GM12878 (cell line): ENCODE results near the gene ATCAY.

Experiments
- CBX5 ChIP-seq: sonication (generic); IDR thresholded peaks from 2 replicates; pipeline ENCODE4 v1.6.1; 2016; ENCODE audit warnings: low read depth, moderate library complexity, mild to moderate bottlenecking, inconsistent platforms
- CEBPB ChIP-seq, 2 experiments: fragments of 150-350 bp in 1 of 2; IDR thresholded peaks; 2 replicates each; pipeline ENCODE4 v1.6.1; 2012 to 2014; ENCODE audit warnings: low read depth in 2 of 2, low read length in 2 of 2, borderline replicate concordance in 1 of 2, inconsistent platforms in 1 of 2
- CHD1 ChIP-seq: IDR thresholded peaks from 2 replicates; pipeline ENCODE4 v1.6.1; 2012; ENCODE audit warnings: low read depth, low read length, improper control_type of control experiment
- EP300 ChIP-seq, 2 experiments: fragments of 150-350 bp in 1 of 2; IDR thresholded peaks; 2 replicates each; pipeline ENCODE4 v1.6.1; 2011 to 2012; ENCODE audit warnings: low read depth in 2 of 2, low read length in 2 of 2, borderline replicate concordance in 1 of 2, improper control_type of control experiment in 1 of 2, inconsistent platforms in 1 of 2; ENCODE audit not compliant: control insufficient read depth in 1 of 2
- EZH2 ChIP-seq: IDR thresholded peaks from 2 replicates; pipeline ENCODE4 v1.6.1; 2012; ENCODE audit warnings: low read depth, mild to moderate bottlenecking, control low read depth, inconsistent platforms, low read length, borderline replicate concordance; ENCODE audit not compliant: control insufficient read depth
- HDGF ChIP-seq: fragments of 450-650 bp; IDR thresholded peaks from 2 replicates; pipeline ENCODE4 v1.6.1; 2016; ENCODE audit warnings: antibody characterized with exemption
- NFYA ChIP-seq: IDR thresholded peaks from 2 replicates; pipeline ENCODE4 v1.6.1; 2011; ENCODE audit warnings: low read depth, mild to moderate bottlenecking, low read length, improper control_type of control experiment, borderline replicate concordance
- NRF1 ChIP-seq: conservative IDR thresholded peaks from 2 replicates; pipeline ENCODE4 v1.6.1; 2011; ENCODE audit warnings: mild to moderate bottlenecking, low read depth, low read length, improper control_type of control experiment
- POLR2A ChIP-seq: IDR thresholded peaks from 2 replicates; pipeline ENCODE4 v1.6.1; 2011; ENCODE audit warnings: low read depth, mild to moderate bottlenecking, low read length
- RFX5 ChIP-seq: IDR thresholded peaks from 2 replicates; pipeline ENCODE4 v1.6.1; 2011; ENCODE audit warnings: low read depth, low read length, improper control_type of control experiment
- SPI1 ChIP-seq: IDR thresholded peaks from 2 replicates; pipeline ENCODE4 v1.6.1; 2011; ENCODE audit warnings: low read depth, mild to moderate bottlenecking, low read length, moderate library complexity, borderline replicate concordance; ENCODE audit not compliant: insufficient read depth
- TF ChIP-seq, protein P1 (sequence below), 3 experiments: IDR thresholded peaks in 2 of 3; conservative IDR thresholded peaks in 1 of 3; 2 replicates each; pipeline ENCODE4 v1.5.1; 2011; ENCODE audit warnings: low read depth in 3 of 3, low read length in 3 of 3, mild to moderate bottlenecking in 3 of 3, control low read depth in 2 of 3, moderate library complexity in 2 of 3, inconsistent platforms in 1 of 3, mixed read lengths in 1 of 3; ENCODE audit not compliant: control insufficient read depth in 2 of 3, insufficient read depth in 1 of 3; ENCODE audit errors: extremely low read depth in 1 of 3
- TF ChIP-seq, protein P2 (sequence below): IDR thresholded peaks from 2 replicates; pipeline ENCODE4 v1.6.1; 2011; ENCODE audit warnings: low read depth, mild to moderate bottlenecking, low read length, moderate library complexity, borderline replicate concordance; ENCODE audit errors: extremely low read depth

DNA sequence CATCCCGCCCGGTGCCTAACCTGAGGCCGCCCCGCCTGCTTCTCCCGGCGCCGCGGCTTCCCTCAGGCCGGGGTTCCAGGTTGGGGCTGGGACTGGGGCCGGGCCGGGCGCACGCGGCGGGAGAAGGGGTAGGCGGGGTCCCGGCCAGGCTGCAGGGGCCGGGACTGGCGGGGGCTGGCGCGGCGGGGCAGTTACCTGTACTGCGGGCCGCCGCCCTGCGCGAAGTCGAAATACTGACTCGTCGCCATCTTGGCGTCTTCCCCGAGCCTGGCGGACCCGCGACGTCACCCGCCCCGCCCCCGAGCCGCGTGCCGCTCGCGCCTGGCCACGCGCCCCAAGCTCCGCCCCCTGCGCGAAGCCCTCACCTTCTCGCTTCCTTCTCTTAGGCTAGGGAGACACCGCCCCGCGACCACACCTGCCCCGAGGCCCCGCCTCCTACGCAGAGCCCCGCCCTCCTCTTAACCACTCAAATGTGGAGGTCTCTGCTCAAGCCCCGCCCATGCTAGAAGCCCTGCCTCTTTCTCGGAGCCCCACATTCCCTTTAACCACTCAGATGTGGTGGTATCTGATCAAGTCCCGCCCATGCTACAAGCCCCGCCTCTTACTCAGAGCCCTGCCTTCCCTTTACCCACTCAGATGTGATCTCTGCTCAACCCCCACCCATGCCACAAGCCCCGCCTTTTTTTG lies 11.6 kb upstream of the ATCAY start, which contains the start of gene ZFR2:
- TF ChIP-seq HDGF (no peak), SPI1 (no peak), EZH2 (no peak), CHD1 (no peak), NFYA (no peak), CEBPB (IDR thresholded peaks at IDR 0.05; ENCODE audit: borderline replicate concordance in 1 of 2, low read depth in 2 of 2, low read length in 2 of 2) (no peak), POLR2A (no peak), EP300 (IDR thresholded peaks at IDR 0.05; ENCODE audit: borderline replicate concordance in 1 of 2, control insufficient read depth in 1 of 2, low read depth in 2 of 2, low read length in 2 of 2) (no peak), NRF1 (no peak), CBX5 (no peak), RFX5 (no peak)
- TF ChIP-seq, protein P1, sequence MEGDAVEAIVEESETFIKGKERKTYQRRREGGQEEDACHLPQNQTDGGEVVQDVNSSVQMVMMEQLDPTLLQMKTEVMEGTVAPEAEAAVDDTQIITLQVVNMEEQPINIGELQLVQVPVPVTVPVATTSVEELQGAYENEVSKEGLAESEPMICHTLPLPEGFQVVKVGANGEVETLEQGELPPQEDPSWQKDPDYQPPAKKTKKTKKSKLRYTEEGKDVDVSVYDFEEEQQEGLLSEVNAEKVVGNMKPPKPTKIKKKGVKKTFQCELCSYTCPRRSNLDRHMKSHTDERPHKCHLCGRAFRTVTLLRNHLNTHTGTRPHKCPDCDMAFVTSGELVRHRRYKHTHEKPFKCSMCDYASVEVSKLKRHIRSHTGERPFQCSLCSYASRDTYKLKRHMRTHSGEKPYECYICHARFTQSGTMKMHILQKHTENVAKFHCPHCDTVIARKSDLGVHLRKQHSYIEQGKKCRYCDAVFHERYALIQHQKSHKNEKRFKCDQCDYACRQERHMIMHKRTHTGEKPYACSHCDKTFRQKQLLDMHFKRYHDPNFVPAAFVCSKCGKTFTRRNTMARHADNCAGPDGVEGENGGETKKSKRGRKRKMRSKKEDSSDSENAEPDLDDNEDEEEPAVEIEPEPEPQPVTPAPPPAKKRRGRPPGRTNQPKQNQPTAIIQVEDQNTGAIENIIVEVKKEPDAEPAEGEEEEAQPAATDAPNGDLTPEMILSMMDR (IDR thresholded peaks at IDR 0.05 in 2 of 3, conservative IDR thresholded peaks at IDR 0.05 in 1 of 3; ENCODE audit: control insufficient read depth in 2 of 3, extremely low read depth in 1 of 3, insufficient read depth in 1 of 3, low read depth in 3 of 3, low read length in 3 of 3), result no peak
- TF ChIP-seq, protein P2, sequence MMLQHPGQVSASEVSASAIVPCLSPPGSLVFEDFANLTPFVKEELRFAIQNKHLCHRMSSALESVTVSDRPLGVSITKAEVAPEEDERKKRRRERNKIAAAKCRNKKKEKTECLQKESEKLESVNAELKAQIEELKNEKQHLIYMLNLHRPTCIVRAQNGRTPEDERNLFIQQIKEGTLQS, result no peak
